VCaP (cell line): ENCODE measurements around the gene CTSA.
"Not testable (repeated sequence)": the region's sequence is repeated elsewhere in the genome, so short reads cannot be mapped to it uniquely, and the experiment has no call there.

Experiments
- H3K27ac ChIP-seq: fragments of 450-650 bp; 2 replicates; pipeline ENCODE4 v1.5.1; 2017
- TF ChIP-seq, protein P1 (sequence below): fragments of 450-650 bp; conservative IDR thresholded peaks from 2 replicates; pipeline ENCODE4 v1.5.1; 2017; ENCODE audit warnings: mild to moderate bottlenecking, moderate library complexity

CTSA gene

DNA sequence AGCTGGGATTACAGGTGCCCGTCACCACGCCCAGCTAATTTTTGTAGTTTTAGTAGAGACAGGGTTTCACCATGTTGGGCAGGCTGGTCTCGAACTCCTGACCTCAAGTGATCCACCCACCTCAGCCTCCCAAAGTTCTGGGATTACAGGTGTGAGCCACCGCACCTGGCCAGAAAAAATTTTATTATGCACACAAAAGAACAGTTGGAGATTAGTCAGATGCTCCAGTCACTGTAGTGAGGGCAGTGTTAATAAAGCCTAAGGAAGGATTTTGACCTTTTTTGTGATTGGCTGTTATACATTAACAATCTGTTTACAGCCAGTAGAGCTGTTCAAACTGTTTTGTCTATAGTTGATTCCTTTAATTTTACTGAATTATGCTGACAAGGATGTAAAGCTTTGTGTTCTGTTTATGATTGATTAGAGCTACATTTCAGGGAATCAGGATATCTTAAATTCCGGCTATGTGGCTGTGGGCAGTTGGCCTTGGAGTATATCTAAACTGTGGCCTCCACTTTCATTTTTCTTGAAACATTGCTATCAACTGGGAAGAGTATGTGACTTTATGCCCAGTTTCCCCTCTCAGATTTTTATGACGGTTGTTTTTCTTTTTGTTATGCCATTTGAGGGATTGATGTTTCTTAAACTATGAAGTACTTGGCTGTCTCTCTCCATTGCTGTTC, 23.9 kb upstream of the CTSA start:
- no peak overlapping the region for H3K27ac ChIP-seq
- TF ChIP-seq, protein P1, sequence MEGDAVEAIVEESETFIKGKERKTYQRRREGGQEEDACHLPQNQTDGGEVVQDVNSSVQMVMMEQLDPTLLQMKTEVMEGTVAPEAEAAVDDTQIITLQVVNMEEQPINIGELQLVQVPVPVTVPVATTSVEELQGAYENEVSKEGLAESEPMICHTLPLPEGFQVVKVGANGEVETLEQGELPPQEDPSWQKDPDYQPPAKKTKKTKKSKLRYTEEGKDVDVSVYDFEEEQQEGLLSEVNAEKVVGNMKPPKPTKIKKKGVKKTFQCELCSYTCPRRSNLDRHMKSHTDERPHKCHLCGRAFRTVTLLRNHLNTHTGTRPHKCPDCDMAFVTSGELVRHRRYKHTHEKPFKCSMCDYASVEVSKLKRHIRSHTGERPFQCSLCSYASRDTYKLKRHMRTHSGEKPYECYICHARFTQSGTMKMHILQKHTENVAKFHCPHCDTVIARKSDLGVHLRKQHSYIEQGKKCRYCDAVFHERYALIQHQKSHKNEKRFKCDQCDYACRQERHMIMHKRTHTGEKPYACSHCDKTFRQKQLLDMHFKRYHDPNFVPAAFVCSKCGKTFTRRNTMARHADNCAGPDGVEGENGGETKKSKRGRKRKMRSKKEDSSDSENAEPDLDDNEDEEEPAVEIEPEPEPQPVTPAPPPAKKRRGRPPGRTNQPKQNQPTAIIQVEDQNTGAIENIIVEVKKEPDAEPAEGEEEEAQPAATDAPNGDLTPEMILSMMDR: no peak

DNA sequence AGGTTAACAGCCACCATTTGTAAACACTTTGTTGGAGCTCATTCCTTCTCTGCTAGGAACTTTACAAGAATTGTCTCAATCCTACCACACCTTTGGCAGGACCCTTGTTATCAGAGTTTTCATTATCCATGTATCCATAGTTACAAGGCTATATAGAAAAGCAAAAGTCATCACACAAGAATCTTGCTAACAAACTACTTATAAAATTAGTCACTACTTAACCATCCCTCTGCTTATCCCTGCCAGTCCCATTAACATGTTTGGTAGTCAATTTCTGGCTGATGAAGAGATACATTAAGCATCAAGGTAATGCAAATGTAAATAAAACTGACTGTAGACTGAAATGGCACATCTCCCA, 23.3 kb upstream of the CTSA start:
- TF ChIP-seq, protein P1: no peak
- no peak overlapping the region for H3K27ac ChIP-seq

DNA sequence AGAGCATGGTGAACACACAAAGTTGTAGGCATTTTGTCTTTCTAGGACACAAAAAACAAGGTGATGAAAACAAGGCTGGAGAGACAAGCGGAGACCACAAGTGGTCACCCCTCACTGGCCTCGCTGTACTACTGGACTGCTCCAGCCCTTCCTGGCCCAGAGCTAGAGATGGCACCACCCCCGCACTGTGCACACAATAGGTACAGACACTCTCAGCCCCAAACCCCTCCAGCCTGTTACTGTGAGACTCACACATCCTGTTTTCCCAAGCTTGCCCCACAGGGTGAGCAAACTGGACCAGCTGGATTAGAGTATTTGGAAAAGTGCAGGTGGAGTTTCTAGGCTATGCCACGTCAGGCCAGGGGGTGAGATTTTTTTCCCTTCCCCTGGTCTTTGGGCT, 18.5 kb upstream of the CTSA start:
- H3K27ac ChIP-seq: no peak overlapping the region
- TF ChIP-seq, protein P1: no peak

DNA sequence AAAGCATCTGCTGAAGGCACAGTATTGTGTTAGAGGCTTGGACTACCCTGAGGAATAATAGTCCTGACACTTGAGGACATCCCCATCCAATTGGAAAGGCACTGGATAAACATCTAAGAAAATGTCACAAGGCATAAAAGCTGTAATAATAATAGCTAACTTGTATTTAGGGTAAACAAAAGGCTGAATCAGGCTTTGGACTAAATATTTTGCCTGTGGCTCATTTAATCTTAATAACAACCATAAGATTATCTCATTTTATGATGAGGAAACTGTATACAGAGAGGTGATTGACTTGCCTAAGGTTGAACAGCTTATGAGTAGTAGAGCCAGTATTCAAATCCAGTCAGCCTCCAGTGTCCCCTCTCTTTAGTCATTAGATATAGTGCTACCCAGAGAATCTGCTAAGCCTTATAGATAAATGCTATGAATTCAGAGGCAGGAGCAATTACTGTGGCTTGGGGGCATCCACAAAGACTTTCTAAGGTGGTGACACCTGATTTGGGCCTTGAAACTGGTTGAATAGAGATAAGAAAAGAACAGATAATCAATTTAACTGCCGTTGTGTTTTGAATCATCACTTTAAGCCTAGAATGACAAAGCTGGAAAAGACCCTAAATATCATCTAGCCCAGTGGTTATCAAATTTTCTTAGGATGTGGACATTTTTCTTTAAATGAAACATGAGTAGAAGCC, 17.6 kb upstream of the CTSA start:
- TF ChIP-seq, protein P1: no peak
- H3K27ac ChIP-seq: no peak overlapping the region

DNA sequence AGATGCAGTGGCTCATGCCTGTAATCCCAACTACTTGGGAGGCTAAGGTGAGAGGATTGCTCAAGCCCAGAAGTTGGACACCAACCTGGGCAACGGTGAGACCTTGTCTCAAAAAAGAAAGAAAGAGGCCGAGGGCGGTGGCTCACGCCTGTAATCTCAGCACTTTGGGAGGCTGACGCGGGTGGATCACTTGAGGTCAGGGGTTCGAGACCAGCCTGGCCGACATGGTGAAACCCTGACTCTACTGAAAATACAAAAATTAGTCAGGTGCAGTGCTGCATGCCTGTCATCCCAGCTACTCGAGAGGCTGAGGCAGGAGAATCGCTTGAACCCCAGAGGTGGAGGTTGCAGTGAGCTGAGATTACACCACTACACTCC, 17.0 kb upstream of the CTSA start:
- not testable (repeated sequence) for H3K27ac ChIP-seq

DNA sequence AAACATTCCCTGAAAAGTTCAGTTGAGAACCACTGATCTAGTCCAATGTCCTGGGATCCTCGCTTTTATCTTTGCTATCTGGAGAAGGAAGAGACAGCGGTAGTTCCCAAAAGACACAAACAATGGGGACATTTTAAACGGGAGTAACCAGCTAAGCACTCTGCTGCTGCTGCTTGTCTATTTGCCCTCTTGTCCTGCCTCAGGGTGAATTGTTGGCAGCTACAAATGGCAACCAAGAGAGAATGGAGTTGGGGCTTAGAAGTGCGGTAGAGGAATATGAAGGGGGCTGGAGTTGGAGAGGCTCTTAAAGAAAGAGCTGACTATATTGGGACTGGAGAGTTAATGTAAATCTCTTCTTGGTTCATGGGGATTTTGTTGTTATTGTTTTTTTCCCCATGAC, 16.6 kb upstream of the CTSA start:
- TF ChIP-seq, protein P1: no peak
- no peak overlapping the region for H3K27ac ChIP-seq

DNA sequence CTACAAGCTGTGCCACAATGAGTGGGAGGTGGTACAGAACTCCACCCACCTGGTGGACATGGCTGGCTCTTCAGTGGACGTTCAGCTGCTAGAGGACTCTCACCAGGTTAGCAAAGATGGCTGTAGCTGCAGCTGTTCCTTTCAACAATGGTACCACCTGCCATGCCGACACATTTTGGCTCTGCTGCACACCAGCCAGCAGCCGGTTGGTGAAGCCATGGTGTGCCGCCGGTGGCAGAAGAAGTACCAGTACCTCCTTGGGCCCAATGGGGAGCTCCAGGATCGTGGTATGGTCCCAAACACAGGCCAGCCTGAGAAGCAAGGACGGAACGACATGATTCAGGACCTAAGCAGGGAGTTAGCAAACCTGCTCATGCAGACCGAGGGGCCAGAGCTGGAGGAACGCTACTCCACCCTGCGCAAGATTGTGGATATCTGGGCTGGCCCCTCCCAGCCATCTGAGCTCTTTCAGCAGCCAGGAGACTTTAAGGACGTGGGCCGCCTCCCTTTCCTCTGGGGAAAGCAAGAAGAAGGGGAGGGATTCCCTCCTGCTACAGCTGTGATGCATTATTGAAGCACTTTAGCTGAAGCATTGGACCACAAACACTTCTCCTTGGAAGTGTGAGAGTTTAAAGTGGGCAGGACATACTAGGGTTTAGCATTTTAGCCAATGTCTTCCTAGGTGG, 12.9 kb upstream of the CTSA start:
- H3K27ac ChIP-seq: no peak overlapping the region
- TF ChIP-seq, protein P1: no peak
